ENCODE results near the gene RPL18A. TPM values are rescaled to one million over a fixed set of nuclear protein-coding genes. Genes with fewer than 3 reads are reported as not detected.

RPL18A gene
- total RNA-seq, 1 donor from 2014 or later, result 975 TPM

GRCh38 chr19:17873786-17874757, 14.4 kb downstream of the RPL18A start:
- H3K27me3 ChIP-seq, result peaks cover 49% of the 10 kb centered on the region
- peak; percentile 94 for DNase-seq (ENCODE audit: low spot score)
- H2AFZ ChIP-seq (replicated peaks), result peak overlapping the region; percentile 95
- TF ChIP-seq CTCF (IDR thresholded peaks at IDR 0.05), result no peak
- no peak for TF ChIP-seq EZH2 (IDR thresholded peaks at IDR 0.05)
- TF ChIP-seq EZH2phosphoT487 (IDR thresholded peaks at IDR 0.05), result no peak
- peak overlapping the region; percentile 60 for H3K4me3 ChIP-seq
- Mint-ChIP-seq H3K27ac (no peak overlapping the region), H3K4me3 (peak overlapping the region; percentile 60), H3K27me3 (ENCODE audit: insufficient read depth, low read depth) (peaks cover 13% of the 10 kb centered on the region), H3K36me3 (no peaks in the 10 kb centered on the region), H3K9me3 (no peaks in the 10 kb centered on the region), H3K4me1 (peaks cover 2% of the 10 kb centered on the region)
- no peaks in the 10 kb centered on the region for H3K36me3 ChIP-seq
- H4K20me1 ChIP-seq (ENCODE audit: low read depth), result no peaks in the 10 kb centered on the region
- H3K9ac ChIP-seq, result no peak overlapping the region
- peaks cover 5% of the 10 kb centered on the region for H3F3A ChIP-seq (ENCODE audit: low read depth)
- no peak overlapping the region for H3K27ac ChIP-seq
- H3K4me1 ChIP-seq, result no peaks in the 10 kb centered on the region
- H3K9me3 ChIP-seq (ENCODE audit: low read depth), result no peaks in the 10 kb centered on the region
- peak overlapping the region; percentile 92 for H3K4me2 ChIP-seq
- no peaks in the 10 kb centered on the region for H3K79me2 ChIP-seq (ENCODE audit: low read depth)

- Mint-ChIP-seq H3K27ac (no peak overlapping the region), H3K4me1 (peaks cover 2% of the 10 kb centered on the region), H3K9me3 (no peaks in the 10 kb centered on the region), H3K27me3 (ENCODE audit: insufficient read depth, low read depth) (peaks cover 16% of the 10 kb centered on the region), H3K36me3 (no peaks in the 10 kb centered on the region), H3K4me3 (peak overlapping the region; percentile 60)
- no peak overlapping the region for H3K9ac ChIP-seq
- no peaks in the 10 kb centered on the region for H4K20me1 ChIP-seq (ENCODE audit: low read depth)
- H3K4me1 ChIP-seq, result no peaks in the 10 kb centered on the region
- H3K9me3 ChIP-seq (ENCODE audit: low read depth), result no peaks in the 10 kb centered on the region
- peak overlapping the region; percentile 92 for H3K4me2 ChIP-seq
- H3K27me3 ChIP-seq, result peaks cover 43% of the 10 kb centered on the region
- no peak for TF ChIP-seq CTCF (IDR thresholded peaks at IDR 0.05)
- no peak for TF ChIP-seq EZH2phosphoT487 (IDR thresholded peaks at IDR 0.05)
- TF ChIP-seq EZH2 (IDR thresholded peaks at IDR 0.05), result no peak
- H3F3A ChIP-seq (ENCODE audit: low read depth), result peaks cover 5% of the 10 kb centered on the region
- no peaks in the 10 kb centered on the region for H3K79me2 ChIP-seq (ENCODE audit: low read depth)
- no peaks in the 10 kb centered on the region for H3K36me3 ChIP-seq
- no peak overlapping the region for H3K27ac ChIP-seq
- H3K4me3 ChIP-seq, result peak overlapping the region; percentile 60
- peak overlapping the region; percentile 95 for H2AFZ ChIP-seq (replicated peaks)
- no peak for DNase-seq (ENCODE audit: low spot score)
Observed at GRCh38 chr19:17874758-17875135, 15.0 kb downstream of the RPL18A start.

GRCh38 chr19:17877696-17878095, 18.0 kb downstream of the RPL18A start:
- Histone ChIP-seq H3K4me1 (no peaks in the 10 kb centered on the region), H3K9ac (no peak overlapping the region), H3F3A (ENCODE audit: low read depth) (no peaks in the 10 kb centered on the region), H3K79me2 (ENCODE audit: low read depth) (no peaks in the 10 kb centered on the region), H3K36me3 (no peaks in the 10 kb centered on the region), H2AFZ (replicated peaks) (no peak overlapping the region), H3K9me3 (ENCODE audit: low read depth) (no peaks in the 10 kb centered on the region), H3K27me3 (peaks cover 13% of the 10 kb centered on the region), H3K27ac (no peak overlapping the region), H3K4me2 (no peak overlapping the region), H3K4me3 (no peak overlapping the region), H4K20me1 (ENCODE audit: low read depth) (no peaks in the 10 kb centered on the region)
- peaks cover 16% of the 10 kb centered on the region for H3K27me3 Mint-ChIP-seq (ENCODE audit: insufficient read depth, low read depth)
- TF ChIP-seq CTCF (IDR thresholded peaks at IDR 0.05) (no peak), EZH2phosphoT487 (IDR thresholded peaks at IDR 0.05) (no peak), EZH2 (IDR thresholded peaks at IDR 0.05) (no peak)
- no peak for DNase-seq (ENCODE audit: low spot score)
- H3K9me3 Mint-ChIP-seq, result no peaks in the 10 kb centered on the region
- H3K4me3 Mint-ChIP-seq, result no peak overlapping the region
- H3K36me3 Mint-ChIP-seq, result no peaks in the 10 kb centered on the region
- peaks cover 2% of the 10 kb centered on the region for H3K4me1 Mint-ChIP-seq
- no peak overlapping the region for H3K27ac Mint-ChIP-seq

Data from neural progenitor cell (in vitro differentiated cells).